NCI-H510A (cell line): Measurements from ENCODE around the gene KRT15.

Experiments
- DNase-seq: peaks from one replicate; lab custom pipeline; 2025; lab: John Stamatoyannopoulos, UW

KRT15 gene

DNA sequence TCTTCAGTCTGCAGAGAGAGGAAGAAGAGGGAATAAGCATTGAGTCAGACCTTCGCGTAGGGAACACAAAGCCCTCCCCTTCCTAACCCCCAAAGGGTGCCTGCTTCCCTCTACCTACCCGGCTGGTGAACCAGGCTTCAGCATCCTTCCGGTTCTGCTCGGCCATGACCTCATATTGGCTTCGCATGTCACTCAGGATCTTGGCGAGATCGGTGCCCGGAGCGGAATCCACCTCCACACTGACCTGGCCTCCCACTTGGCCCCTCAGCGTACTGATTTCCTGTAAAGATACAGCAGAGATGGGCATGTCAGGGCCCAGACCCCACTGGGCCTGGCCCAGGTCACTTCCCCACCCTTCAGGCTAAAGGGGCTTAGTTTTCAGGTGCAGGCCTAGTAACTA is 5.6 kb upstream of the KRT15 start:
- no peak for DNase-seq

DNA sequence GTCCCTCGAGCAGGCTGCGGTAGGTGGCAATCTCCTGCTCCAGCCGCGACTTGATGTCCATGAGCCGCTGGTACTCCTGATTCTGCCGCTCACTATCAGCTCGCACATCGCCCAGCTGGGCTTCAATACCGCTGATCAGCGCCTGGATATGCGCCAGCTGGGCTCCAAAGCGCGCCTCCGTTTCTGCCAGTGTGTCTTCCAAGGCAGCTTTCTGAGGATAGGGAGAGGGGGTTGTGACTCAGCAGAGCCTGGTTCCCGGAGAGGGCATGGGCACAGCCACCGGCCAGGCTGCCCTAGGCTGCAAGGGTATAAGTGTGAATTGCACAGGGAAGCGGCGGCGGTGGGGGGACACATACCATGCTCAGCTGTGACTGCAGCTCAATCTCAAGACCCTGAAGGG is 5.1 kb upstream of the KRT15 start:
- no peak for DNase-seq

DNA sequence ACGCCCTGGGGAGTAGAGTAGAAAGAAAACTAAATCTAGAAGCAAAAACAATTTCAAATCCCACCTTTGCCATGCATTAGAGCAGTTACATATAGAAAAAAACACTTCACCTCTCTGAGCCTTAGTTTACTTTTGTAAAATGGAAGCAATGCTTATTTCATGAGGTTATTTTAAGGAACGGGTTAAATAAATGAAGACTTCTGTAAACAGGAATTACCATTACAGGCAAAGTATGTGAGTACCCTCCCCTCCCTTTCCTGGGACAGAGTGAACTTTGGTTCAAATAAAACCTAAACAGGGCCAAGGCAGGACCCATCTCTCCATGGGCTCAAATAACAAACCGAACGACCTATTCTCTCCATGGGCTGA is 4.5 kb upstream of the KRT15 start:
- no peak for DNase-seq

DNA sequence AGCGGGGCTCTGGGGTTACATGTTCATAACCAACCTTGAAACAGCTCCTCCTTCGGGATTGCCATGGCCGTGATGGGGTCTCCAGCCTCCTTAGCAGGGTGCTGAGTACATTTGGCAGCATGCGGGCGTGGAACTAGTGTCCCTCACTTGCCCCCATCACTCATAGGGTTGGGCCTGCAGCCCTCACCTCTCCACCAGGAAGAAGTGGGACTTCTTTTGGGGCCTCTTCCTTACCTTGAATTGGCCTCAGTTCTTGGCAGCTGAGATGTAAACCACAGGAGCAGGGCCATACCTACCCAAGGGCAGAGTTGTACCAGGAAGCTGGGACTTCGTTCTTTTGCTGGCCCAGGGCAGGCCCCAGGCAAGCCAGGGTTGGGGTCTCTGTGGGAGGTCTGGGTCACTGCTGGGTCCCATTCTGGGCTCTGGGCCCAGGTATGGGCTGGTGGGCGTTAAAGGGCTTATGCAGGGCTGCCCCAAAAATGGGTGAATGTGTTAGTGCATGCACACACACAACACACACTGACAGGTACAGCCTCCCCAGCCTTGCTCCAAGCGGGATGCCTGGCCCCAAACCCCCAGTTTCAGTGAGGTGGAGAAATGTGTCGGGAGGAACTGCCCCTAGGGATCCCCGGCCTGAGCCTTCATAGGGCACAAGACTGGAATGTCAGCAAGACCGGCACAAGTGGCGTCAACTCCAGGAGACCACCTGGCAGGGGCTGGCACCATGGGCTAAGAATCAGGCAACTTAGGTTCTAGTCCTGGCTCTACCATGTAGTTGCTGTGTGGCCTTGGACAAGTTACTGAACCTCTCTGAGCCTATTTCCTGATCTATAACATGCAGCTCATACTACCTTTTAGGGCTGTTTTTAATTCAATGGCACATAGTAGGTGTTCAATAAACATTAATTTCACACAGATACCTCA is 3.9 kb upstream of the KRT15 start:
- no peak for DNase-seq

DNA sequence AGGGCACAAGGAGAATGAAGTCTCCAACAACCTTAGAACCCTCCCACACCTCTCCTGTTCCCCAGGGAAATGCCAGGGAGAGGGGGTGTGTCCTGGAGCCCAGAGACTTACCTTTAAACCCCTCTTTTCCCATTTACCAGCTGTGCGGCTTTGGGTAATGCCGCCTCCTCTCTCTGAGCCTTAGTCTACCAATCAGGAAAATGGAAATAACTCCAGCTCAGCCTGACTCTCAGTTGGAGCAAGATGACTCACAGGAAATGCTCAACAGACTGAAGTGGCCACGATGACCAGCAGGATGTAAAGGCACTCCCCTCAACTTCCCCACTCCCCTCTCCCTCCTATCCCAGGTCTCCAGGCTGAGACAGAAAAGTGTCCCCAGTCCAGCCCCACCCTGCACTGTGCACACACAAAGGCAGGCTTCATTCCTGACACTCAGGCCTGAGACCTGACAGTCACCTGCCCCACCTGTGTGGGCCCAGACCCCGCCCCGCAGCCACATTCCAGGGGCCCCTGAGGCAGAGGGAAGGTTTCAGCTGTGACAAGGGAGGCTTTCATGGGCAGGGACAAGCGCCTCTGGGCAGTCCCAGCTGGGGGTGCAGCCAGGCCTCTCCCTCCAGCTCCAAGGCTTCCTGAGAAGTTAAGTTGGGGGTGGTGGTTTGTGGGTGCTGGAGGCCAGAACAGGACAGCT is 3.0 kb upstream of the KRT15 start:
- no peak for DNase-seq

DNA sequence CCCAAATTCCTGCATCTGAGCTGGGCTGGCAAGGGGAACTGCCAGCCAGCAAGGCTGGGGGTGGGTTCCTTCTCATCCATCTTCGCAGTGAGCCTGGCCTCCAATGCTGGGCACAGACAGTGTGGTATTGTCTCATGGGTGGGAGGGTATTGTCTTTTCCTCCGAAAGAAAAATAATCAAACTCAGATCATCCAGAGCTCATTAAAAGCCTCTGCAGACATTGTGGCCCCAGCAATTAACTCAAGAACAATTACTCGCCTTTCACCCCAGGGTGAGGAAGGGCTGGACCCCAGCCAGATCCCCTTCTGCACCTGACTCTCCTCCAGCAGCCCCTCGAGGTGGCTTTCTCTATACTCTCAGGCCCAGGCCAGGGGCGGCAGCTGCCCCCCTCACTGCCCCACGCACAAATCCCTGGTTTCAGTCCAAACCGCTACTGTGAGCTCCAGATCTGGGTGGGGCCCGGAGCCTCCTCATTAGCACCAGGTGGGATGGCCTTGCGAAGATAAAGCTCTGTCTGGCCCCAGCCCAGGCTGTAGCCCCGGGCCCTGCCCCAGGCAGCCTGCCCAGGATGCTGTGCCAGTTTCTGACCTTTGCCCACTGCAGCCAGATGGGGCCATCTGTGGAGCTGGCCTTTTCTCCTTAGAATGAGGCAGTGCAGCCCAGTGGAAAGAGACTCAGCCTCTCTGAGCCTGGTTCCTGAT is 2.3 kb upstream of the KRT15 start:
- no peak for DNase-seq

DNA sequence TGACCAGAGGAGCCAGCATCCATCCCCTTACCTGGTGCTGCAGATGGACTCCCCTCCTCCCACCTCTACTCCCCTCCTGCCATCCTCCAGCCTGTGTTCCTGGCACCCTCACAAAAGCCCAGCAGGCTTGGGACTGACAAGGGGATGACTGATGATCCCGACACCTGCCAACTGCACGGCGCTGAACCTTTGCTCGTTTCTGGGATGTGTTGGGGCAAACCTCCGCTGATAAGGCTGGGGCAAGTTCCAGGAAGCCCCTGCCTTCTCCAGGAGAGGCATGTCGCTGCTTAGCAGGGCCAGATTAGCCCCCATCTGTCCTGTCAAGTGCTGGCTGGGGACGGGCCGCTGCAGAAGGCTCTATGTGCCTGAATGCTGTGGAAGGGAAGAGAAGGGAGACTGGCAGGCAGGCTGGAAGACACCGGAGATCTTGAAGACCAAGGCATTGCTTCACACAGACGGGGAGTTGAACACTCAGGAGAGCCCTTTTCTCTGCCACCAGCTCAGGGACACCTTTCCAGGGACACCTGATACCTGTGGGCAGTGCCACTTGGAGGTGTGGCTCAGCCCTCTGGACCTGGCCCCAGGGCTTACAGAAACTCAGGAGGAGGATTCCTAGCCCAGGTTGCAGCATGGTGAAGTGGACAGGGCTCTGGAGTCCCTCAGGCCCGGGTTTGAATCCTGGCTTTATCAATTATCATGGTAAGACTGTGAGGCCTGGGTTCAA is 973 bp upstream of the KRT15 start:
- DNase-seq, result peak; percentile 32

DNA sequence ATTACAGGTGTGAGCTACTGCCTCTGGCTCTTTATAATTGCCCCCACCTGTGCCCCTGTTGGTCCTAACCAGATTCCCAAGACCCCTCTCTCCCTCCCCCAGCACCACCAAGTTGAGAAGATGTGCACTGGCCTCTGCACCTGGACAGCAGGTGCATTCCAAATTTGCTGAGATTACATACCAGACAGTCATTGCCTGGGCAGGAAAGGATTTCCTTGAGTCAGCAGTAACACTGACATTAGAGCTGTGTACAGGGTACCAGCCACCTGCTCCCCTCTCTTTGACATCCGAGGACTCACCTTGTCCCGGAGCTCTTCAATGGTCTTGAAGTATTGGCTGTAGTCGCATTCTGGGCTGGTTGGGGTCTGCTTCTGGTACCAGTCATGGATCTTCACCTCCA is 659 bp downstream of the KRT15 start:
- no peak for DNase-seq

DNA sequence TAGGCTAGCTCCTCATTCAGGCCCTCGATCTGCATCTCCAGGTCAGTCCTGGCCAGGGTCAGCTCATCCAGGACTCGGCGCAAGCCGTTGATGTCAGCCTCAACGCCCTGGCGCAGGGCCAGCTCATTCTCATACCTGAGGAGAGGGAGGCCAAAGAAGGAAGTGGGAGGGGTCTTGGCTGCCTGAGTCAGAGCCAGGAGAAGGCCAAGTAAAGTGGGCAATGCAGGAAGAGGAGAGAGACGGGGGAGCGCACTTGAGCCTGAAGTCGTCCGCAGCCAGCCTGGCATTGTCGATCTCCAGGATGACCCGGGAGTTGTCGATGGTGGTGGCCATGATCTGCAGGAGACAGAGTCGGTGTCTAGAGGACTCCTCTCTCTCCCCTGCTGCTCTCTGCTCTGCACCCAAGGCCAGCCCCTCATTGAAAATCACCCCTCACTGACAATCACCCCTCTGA is 1.8 kb downstream of the KRT15 start:
- DNase-seq, result no peak

DNA sequence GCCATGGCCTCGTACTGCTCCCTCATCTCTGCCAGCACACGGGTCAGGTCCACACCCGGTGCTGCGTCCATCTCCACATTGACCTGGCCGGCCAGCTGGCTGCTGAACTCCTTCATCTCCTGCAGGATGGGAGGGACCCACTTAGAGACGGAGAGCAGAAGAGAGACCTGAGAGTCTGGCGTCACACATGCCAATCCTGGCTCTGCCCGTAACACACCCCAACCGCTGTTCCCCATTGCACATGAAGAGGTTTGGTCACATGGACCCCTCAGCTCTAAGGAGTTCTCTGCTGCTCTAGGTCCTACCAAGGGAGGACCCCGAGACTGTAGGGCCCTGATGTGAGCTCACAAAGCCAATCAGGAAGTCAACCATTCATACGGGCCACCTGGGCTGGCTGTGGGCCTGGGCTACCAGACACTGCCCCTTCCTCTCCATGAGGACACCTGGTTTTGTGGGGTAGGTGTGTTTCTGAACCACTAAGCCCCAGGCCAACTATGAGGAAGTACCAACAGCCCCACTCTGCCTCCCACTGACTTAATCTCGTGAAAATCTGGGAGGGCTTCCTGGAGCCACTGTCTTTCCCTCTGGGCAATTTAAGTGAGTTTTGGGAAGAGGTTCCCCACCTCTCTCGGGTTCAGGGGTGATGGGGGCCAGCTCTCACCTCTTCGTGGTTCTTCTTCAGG is 2.4 kb downstream of the KRT15 start:
- no peak for DNase-seq

DNA sequence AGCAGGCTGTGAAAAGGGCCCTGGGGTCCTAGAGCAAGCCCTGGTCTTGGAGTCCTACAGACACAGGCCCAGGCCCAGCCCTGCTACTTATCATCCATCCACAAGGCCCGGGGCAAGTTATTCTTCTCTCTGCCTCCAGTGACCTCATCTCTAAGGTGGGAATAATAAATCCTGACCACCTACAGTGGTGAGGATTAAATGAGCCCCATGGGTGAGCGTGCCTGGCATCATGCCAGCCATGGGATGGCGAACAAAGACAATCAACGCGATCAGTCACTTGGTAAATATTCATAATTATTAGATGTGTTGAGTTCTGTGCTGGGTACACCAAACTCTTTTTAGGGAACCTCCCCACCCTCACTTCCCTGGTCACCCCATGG is 5.5 kb downstream of the KRT15 start:
- DNase-seq, result no peak

DNA sequence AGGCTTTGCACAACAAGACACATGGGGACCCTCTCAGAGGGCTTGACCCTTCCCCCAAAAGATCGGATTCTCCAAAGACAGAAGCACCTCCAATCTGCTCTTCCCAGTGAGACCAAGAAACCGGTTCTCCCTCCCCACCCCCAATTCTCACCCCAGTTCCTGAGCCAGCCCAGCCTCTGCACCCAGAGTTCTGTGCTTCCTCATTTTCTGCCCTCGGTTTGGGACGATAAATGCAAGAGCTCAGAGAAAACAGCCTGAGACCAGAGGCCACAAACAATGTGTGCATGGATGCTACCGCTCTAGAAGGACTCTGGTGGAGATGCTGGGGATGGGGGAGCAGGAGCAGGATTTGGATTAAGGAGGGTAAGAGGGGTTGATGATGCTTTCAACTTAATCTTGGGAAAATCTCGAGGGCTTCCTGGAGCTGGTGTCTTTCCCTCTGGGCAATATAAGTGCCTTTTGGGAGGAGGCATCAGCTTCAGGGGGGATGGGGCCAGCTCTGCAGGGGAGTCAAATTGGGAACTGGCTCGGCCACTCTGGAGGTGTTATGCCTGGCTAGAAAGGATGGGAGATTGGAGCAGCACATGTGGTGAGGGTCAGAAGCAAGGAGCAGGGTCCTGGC is 6.0 kb downstream of the KRT15 start:
- DNase-seq, result no peak

DNA sequence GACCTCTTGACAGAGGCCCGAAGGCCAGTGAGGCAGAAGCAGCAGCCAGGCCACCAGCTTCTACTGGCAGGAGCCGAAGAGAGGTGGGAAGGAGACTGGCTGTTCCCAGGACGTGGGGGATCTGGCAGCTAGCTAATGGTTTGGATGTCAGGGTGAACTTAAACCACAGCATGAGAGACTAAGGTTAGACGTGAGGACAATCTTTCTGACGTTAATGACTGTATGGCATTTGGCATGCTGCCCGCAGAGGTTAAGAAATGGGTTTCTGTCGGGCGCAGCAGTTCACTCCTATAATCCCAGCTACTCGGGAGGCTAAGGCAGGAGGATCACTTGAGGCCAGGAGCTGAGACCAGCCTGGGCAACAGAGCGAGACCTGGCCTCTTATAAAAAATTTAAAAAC is 7.0 kb downstream of the KRT15 start:
- no peak for DNase-seq

DNA sequence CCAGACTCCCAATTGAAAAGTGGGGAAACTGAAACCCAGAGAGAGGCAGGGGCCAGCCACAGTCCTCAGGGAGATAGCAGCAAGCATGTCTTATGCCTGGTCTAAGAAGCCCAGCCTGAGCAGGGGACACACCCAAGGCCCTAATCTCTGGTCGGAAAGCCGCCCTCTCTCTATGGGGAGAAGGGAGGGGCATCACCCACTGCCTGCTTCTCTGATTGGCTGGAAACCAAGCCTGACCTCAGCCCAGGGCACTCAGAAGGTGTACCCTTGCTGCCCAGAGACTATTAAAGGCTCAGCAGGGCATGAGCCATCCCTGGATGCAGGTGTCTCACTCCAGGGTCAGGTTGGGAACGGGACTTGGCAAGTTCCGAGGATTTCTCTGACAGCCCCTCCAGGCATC is 7.6 kb downstream of the KRT15 start:
- peak; percentile 25 for DNase-seq

DNA sequence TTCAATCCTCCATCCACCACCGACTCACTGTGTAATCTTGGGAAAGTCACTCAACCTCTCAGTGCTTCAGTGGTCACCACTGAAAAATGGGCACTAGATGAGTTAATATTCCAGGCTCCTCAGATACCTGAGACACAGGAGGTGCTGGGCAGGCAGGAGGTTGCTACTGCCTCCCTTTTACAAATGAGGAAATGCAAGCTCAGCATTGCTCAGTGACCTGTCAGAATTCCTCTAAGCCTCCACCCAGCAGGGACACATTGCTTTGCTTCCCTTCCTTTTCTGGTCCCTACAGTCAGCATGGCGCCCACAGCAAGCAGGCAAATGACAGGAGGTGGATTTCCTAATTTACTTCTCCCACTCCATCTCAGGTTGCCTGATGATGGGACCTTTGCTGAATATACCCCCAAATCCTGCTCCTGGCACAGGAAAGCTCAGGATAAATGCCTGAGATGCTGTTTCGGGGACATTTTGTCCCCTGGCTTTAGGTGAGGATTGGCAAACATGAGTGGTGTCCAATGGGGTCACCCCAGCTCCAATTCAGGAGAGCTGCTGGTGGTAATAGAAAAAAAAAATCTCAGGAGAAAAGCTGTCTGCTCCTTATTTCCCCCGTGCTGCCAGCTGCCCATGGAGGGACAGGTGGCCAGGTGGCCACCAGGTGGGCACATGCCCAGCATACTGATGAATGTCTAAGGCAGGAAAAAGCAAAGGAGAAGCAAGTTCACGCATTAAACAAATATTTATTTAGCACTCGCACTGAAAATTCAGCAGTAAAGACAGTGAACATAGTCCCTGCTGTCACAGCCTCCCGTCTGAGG is 8.2 kb downstream of the KRT15 start:
- no peak for DNase-seq

DNA sequence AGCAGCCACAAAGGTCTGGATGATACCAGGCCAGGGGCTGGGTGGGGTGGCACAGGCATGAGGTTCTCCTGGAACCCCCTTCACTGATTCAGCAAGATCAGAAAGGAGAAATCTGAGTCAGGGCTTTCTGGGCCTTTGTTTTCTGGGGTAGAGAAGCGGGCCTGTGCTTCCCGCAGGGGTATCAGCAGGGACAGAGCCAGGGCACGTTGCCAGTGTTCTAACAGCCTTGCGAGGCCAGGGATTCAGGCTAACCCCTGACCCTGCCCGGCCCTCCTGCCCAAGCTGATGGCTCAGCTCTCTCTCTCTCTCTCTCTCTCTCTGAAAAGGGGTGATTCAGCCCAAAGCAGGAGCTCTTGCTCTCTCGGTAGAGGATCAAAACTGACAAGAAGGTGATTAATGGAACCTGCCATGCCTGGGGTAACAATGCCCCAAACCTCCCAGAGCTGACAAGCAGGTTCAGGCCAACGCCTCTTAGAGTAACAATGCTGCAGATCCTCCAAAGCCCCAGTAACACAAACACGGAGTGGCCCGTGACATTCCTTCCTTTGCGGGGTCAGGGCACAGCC is 11.3 kb downstream of the KRT15 start:
- DNase-seq, result no peak

DNA sequence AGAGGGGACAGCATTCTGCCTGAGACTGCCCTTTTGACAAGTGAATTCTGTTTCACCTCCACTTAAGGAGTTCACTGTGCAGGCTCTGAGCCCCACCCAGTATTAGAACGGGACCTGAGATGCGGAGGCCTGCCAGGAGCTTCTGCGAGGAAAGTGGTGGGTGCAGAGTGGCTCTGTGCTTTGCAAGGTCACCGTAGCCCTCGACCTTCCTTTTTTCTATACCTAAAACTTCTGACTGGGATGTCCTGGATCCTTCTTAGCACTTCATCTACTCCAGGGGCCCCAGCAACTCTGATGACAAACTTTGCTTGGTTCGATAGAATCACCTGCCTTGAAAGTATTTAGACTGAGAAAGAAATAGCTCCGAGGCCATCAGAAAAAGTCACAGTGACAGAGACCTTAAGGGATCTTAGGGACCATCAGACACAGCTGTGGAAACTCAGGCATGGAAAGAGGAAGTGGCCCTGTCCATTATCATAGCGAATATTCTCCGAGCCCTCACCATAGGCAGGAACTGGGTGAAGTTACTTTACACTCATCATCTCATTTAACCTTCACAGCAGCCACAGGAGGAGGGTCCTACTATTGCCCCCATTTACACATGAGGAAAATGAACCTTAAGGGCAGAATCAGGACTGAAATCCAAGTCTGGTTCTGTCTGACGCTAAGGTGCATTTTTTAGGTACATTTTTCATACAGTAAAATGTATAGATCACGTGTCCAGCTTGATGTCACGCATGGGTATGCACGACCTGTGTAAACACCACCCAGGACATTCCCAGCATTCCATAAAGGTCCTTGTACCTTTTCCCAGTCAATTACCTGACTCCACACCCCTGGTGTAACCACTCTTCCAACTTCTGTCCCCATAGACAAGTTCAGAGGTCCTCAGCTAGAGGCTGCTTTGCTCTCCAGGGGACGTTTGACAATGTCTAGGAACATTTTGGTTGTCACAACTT is 12.6 kb downstream of the KRT15 start:
- no peak for DNase-seq

DNA sequence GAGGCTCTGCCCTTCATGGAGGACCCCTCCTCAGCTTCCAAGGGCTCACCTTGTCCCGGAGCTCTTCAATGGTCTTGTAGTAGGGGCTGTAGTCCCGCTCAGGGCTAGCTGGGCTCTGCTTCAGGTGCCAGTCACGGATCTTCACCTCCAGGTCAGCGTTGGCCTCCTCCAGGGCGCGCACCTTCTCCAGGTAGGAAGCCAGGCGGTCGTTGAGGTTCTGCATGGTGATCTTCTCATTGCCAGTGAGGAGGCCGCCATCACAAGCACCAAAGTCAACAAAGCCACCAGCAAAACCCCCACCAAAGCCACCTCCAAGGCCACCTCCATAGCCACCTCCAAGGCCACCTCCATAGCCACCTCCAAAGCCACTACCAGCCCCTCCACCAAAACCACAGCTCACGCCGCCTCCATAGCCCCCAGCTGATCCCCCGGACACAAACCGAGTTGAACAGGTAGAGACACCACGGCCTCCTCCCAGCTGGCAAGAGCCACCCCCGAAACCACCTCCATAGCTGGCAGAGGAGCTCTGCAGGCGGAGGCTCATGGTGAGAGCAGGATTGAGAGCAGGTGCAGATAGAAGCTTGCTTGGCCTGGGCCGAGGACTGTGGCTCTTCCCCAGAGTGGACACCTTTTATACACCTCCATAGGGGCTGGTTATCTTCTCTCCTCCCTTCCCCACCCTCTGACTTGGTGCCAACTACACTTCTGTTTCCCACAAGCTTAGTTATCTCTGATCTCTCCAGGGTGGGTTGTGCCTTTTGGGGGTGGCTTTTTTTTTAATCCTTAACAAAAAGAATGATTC is 13.5 kb downstream of the KRT15 start, which contains the start of gene KRT13:
Gene KRT13, minus strand, starts transcription at position 606 of the 802 bp plus-strand sequence. Its CDS starts 62 bp downstream, at position 544.
- no peak for DNase-seq
